Stimulated activated naive B cell treated with anti-CD40 and anti-IgM and Interleukin-4, amounts not matched to agents 10 μg/mL and 1 μg/mL and 100 μg/mL, for 72 hours (primary cell): Measurements from ENCODE around the gene CSE1L.
"Not testable (repeated sequence)": the region's sequence is repeated elsewhere in the genome, so short reads cannot be mapped to it uniquely, and the experiment has no call there.

Source experiments
- ATAC-seq, 2 donors: fragments of 150-1000 bp; cut with Tn5 transposase; replicated peaks; 2 replicates each; pipeline ENCODE4 v1.10.0; 2021; ENCODE audit warnings: moderate library complexity in 1 of 2
- DNase-seq: peaks from one replicate; pipeline ENCODE4 v3.0.0; 2021
- H3K27ac Mint-ChIP-seq: one replicate; pipeline ENCODE4 v1.8.0; 2022; ENCODE audit warnings: mild to moderate bottlenecking, mixed read lengths
- H3K27me3 Mint-ChIP-seq, 2 donors: one replicate each; pipeline ENCODE4 v1.8.0; 2022; ENCODE audit warnings: mixed read lengths in 2 of 2
- H3K36me3 Mint-ChIP-seq, 2 donors: one replicate each; pipeline ENCODE4 v1.8.0; 2022; ENCODE audit warnings: mixed read lengths in 2 of 2, mild to moderate bottlenecking in 1 of 2
- H3K4me1 Mint-ChIP-seq, 2 donors: one replicate each; pipeline ENCODE4 v1.8.0; 2022; ENCODE audit warnings: mixed read lengths in 2 of 2, mild to moderate bottlenecking in 1 of 2
- H3K4me3 Mint-ChIP-seq, 2 donors: one replicate each; pipeline ENCODE4 v1.8.0; 2022; ENCODE audit warnings: mild to moderate bottlenecking in 2 of 2, mixed read lengths in 2 of 2, moderate library complexity in 1 of 2
- H3K9me3 Mint-ChIP-seq, 2 donors: one replicate each; pipeline ENCODE4 v1.8.0; 2022; ENCODE audit warnings: mixed read lengths in 2 of 2, mild to moderate bottlenecking in 1 of 2

Gene CSE1L

GRCh38 chr20:49119988-49120387, 73.9 kb downstream of the CSE1L start:
- Mint-ChIP-seq H3K4me3 (no peak overlapping the region), H3K27ac (peak overlapping the region; percentile 59)

GRCh38 chr20:49122920-49123319, 76.8 kb downstream of the CSE1L start:
- H3K9me3 Mint-ChIP-seq: no peaks in the 10 kb centered on the region
- no peaks in the 10 kb centered on the region for H3K27me3 Mint-ChIP-seq
- no peaks in the 10 kb centered on the region for H3K4me1 Mint-ChIP-seq
- no peak overlapping the region for H3K4me3 Mint-ChIP-seq
- no peak overlapping the region for H3K27ac Mint-ChIP-seq
- ATAC-seq: no peak
- no peak for DNase-seq
- H3K36me3 Mint-ChIP-seq: peaks cover 57 to 67% of the 10 kb centered on the region in 2 donors

More at GRCh38 chr20:49119988-49120387, 73.9 kb downstream of the CSE1L start:
- peaks cover 56 to 72% of the 10 kb centered on the region in 2 donors for H3K36me3 Mint-ChIP-seq
- no peak for DNase-seq
- no peaks in the 10 kb centered on the region for H3K27me3 Mint-ChIP-seq
- no peaks in the 10 kb centered on the region for H3K9me3 Mint-ChIP-seq
- no peaks in the 10 kb centered on the region for H3K4me1 Mint-ChIP-seq
- ATAC-seq: no peak

- Mint-ChIP-seq H3K27ac (no peak overlapping the region), H3K4me1 (no peaks in the 10 kb centered on the region), H3K27me3 (no peaks in the 10 kb centered on the region), H3K36me3 (peaks cover 50 to 62% of the 10 kb centered on the region in 2 donors), H3K4me3 (no peak overlapping the region), H3K9me3 (no peaks in the 10 kb centered on the region)
- no peak for DNase-seq
- no peak for ATAC-seq
Measured at GRCh38 chr20:49123982-49124381, 77.9 kb downstream of the CSE1L start.

- no peak for DNase-seq
- peaks cover 24 to 43% of the 10 kb centered on the region in 2 donors for H3K36me3 Mint-ChIP-seq
- H3K9me3 Mint-ChIP-seq: no peaks in the 10 kb centered on the region
- no peak overlapping the region for H3K4me3 Mint-ChIP-seq
- ATAC-seq: peak; percentile 39 to 50
- H3K27me3 Mint-ChIP-seq: no peaks in the 10 kb centered on the region
- no peak overlapping the region for H3K27ac Mint-ChIP-seq
- peaks cover 1 to 11% of the 10 kb centered on the region in 2 donors for H3K4me1 Mint-ChIP-seq
Measured at GRCh38 chr20:49132995-49133478, 86.9 kb downstream of the CSE1L start.

- Mint-ChIP-seq H3K27ac (no peak overlapping the region), H3K9me3 (no peaks in the 10 kb centered on the region), H3K27me3 (no peaks in the 10 kb centered on the region), H3K4me1 (peaks cover 1 to 11% of the 10 kb centered on the region in 2 donors), H3K4me3 (no peak overlapping the region), H3K36me3 (peaks cover 26 to 39% of the 10 kb centered on the region in 2 donors)
- no peak for DNase-seq
- ATAC-seq: no peak
Measured at GRCh38 chr20:49133571-49133970, 87.5 kb downstream of the CSE1L start.

GRCh38 chr20:49134797-49135196, 88.7 kb downstream of the CSE1L start:
- not testable (repeated sequence) for H3K27ac Mint-ChIP-seq, DNase-seq
- peaks cover 28 to 45% of the 10 kb centered on the region in 2 donors for H3K36me3 Mint-ChIP-seq

GRCh38 chr20:49136817-49137571, 90.9 kb downstream of the CSE1L start:
- Mint-ChIP-seq H3K4me3 (no peak overlapping the region), H3K27ac (no peak overlapping the region), H3K27me3 (no peaks in the 10 kb centered on the region), H3K4me1 (peaks cover 3 to 11% of the 10 kb centered on the region in 2 donors), H3K9me3 (no peaks in the 10 kb centered on the region), H3K36me3 (peaks cover 22 to 27% of the 10 kb centered on the region in 2 donors)
- ATAC-seq (no peak), DNase-seq (no peak)

More at GRCh38 chr20:49134797-49135196, 88.7 kb downstream of the CSE1L start:
- H3K4me1 Mint-ChIP-seq: peaks cover 1 to 11% of the 10 kb centered on the region in 2 donors
- ATAC-seq, H3K9me3 Mint-ChIP-seq, H3K4me3 Mint-ChIP-seq, H3K27me3 Mint-ChIP-seq: not testable (repeated sequence)

GRCh38 chr20:49138431-49138830, 92.3 kb downstream of the CSE1L start:
- no peaks in the 10 kb centered on the region for H3K27me3 Mint-ChIP-seq
- no peak overlapping the region for H3K4me3 Mint-ChIP-seq
- H3K36me3 Mint-ChIP-seq: peaks cover 12 to 19% of the 10 kb centered on the region in 2 donors
- no peak overlapping the region for H3K27ac Mint-ChIP-seq
- ATAC-seq: no peak
- H3K4me1 Mint-ChIP-seq: peaks cover 3 to 4% of the 10 kb centered on the region in 2 donors
- DNase-seq: no peak
- H3K9me3 Mint-ChIP-seq: no peaks in the 10 kb centered on the region

- H3K27ac Mint-ChIP-seq: no peak overlapping the region
- no peak for DNase-seq
- no peak for ATAC-seq
- peaks cover 0 to 3% of the 10 kb centered on the region in 2 donors for H3K4me1 Mint-ChIP-seq
- H3K9me3 Mint-ChIP-seq: no peaks in the 10 kb centered on the region
- peaks cover 6 to 15% of the 10 kb centered on the region in 2 donors for H3K36me3 Mint-ChIP-seq
- no peak overlapping the region for H3K4me3 Mint-ChIP-seq
- H3K27me3 Mint-ChIP-seq: no peaks in the 10 kb centered on the region
Measured at GRCh38 chr20:49140411-49140810, 94.3 kb downstream of the CSE1L start.

- Mint-ChIP-seq H3K27me3 (no peaks in the 10 kb centered on the region), H3K36me3 (peaks cover 6 to 15% of the 10 kb centered on the region in 2 donors), H3K4me3 (no peak overlapping the region), H3K27ac (no peak overlapping the region), H3K4me1 (peaks cover 0 to 3% of the 10 kb centered on the region in 2 donors), H3K9me3 (no peaks in the 10 kb centered on the region)
- DNase-seq (no peak), ATAC-seq (no peak)
Measured at GRCh38 chr20:49140834-49141233, 94.7 kb downstream of the CSE1L start.
